H1 (cell line): ENCODE measurements around the gene GBF1.

ENCODE experiments used
- BRCA1 ChIP-seq: IDR thresholded peaks from 2 replicates; pipeline ENCODE4 v1.6.1; 2012; ENCODE audit warnings: low read depth, low read length, improper control_type of control experiment
- YY1 ChIP-seq: IDR thresholded peaks from 2 replicates; pipeline ENCODE4 v1.6.1; 2011; ENCODE audit warnings: low read depth, mild to moderate bottlenecking, low read length

DNA sequence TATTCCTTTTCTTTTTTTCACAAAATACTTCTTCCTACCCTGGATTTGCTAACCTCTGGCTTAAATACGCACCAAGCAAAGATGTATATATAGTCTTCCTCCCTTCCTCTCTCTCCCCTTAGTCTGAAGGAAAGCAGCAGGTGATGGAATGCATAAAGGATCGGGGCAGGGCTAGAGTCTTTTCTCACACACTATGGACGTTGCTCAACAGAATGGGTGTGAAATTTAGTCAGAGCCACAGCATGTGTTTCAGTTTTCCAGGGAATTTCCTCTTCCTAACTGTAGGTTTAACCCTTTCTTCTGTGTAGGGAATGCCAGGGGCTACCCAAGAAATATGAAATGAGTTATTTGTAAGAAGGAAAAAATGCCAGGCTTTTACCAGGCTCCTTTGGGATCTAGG is 78.7 kb downstream of the GBF1 start:
- TF ChIP-seq BRCA1 (no peak), YY1 (no peak)
